NCI-H2196 (cell line): ENCODE measurements around the gene SRRM3.
"Not testable (repeated sequence)": the region's sequence is repeated elsewhere in the genome, so short reads cannot be mapped to it uniquely, and the experiment has no call there.

Source experiments
- DNase-seq: peaks from one replicate; lab custom pipeline; 2025; ENCODE audit not compliant: unreplicated experiment; lab: John Stamatoyannopoulos, UW

The SRRM3 gene

GRCh38 chr7:76201732-76202665, at the start of gene SRRM3:
TSS of gene SRRM3 (plus strand) at chr7:76201896. CDS start at chr7:76235067, 33,171 bp downstream.
- peak; percentile 82 for DNase-seq

GRCh38 chr7:76151932-76152331, 49.8 kb upstream of the SRRM3 start:
- DNase-seq: no peak

GRCh38 chr7:76153571-76154230, 48.0 kb upstream of the SRRM3 start:
- not testable (repeated sequence) for DNase-seq

- DNase-seq: no peak
Observed at GRCh38 chr7:76155938-76156337, 45.8 kb upstream of the SRRM3 start.

GRCh38 chr7:76156992-76157685, 44.6 kb upstream of the SRRM3 start:
- not testable (repeated sequence) for DNase-seq

- DNase-seq: not testable (repeated sequence)
Observed at GRCh38 chr7:76158416-76158815, 43.3 kb upstream of the SRRM3 start.

GRCh38 chr7:76162416-76163170, 39.1 kb upstream of the SRRM3 start:
- not testable (repeated sequence) for DNase-seq

- peak; percentile 18 for DNase-seq
Observed at GRCh38 chr7:76163812-76164211, 37.9 kb upstream of the SRRM3 start.

- DNase-seq: no peak
Observed at GRCh38 chr7:76165106-76165972, 36.4 kb upstream of the SRRM3 start.

- DNase-seq: no peak
Observed at GRCh38 chr7:76165973-76166403, 35.7 kb upstream of the SRRM3 start.

- peak; percentile 97 for DNase-seq
Observed at GRCh38 chr7:76166404-76167255, 35.1 kb upstream of the SRRM3 start.

- no peak for DNase-seq
Observed at GRCh38 chr7:76173566-76174205, 28.0 kb upstream of the SRRM3 start.

GRCh38 chr7:76176951-76177350, 24.7 kb upstream of the SRRM3 start:
- DNase-seq: not testable (repeated sequence)

GRCh38 chr7:76179686-76180085, 22.0 kb upstream of the SRRM3 start:
- DNase-seq: no peak

- no peak for DNase-seq
Observed at GRCh38 chr7:76182225-76182960, 19.3 kb upstream of the SRRM3 start.

- DNase-seq: no peak
Observed at GRCh38 chr7:76185187-76185896, 16.4 kb upstream of the SRRM3 start.

- no peak for DNase-seq
Observed at GRCh38 chr7:76187272-76187671, 14.4 kb upstream of the SRRM3 start.
